Tongue (tissue), 2 donors: ENCODE results near the gene C12orf43. TPM values are rescaled to one million over a fixed set of nuclear protein-coding genes. Genes with fewer than 3 reads are reported as not detected.
A peak's percentile ranks its signal among the peaks of the same experiment; 100 is the strongest.
"Not testable (repeated sequence)": the region's sequence is repeated elsewhere in the genome, so short reads cannot be mapped to it uniquely, and the experiment has no call there.

Experiments used
- DNase-seq: peaks from one replicate; pipeline ENCODE4 v3.0.0-alpha.2; 2015
- total RNA-seq: library from RNA; depleted of rRNA; stranded (reverse); fragments of >200 nt; gene quantifications from one replicate; pipeline ENCODE4 v1.2.3, GENCODE V29; 2014

The C12orf43 gene, protein sequence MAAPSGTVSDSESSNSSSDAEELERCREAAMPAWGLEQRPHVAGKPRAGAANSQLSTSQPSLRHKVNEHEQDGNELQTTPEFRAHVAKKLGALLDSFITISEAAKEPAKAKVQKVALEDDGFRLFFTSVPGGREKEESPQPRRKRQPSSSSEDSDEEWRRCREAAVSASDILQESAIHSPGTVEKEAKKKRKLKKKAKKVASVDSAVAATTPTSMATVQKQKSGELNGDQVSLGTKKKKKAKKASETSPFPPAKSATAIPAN
- total RNA-seq, result 8.9 TPM

GRCh38 chr12:121015825-121016766 is at the start of gene C12orf43:
Gene C12orf43, minus strand, starts transcription at chr12:121016487. Its CDS starts 13 bp downstream, at chr12:121016474.
- peak; percentile 97 for DNase-seq

- no peak for DNase-seq
Measured at GRCh38 chr12:121065345-121065744, 49.1 kb upstream of the C12orf43 start.

DNA sequence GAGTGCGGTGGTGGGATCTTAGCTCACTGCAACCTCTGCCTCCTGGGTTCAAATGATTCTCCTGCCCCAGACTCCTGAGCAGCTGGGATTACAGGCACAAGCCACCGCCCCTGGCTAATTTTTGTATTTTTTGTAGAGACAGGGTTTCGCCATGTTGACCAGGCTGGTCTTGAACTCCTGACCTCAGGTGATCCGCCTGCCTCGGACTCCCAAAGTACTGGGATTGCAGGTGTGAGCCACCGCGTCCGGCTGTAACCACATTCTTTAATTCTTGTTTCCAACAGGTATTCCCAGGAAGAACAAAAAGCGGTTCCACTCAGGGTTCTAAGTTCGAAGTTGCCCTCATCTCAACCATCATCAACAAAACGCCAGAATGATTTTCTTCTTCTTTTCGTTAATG is 48.3 kb upstream of the C12orf43 start:
- DNase-seq, result not testable (repeated sequence)

GRCh38 chr12:121064116-121064515 is 47.8 kb upstream of the C12orf43 start:
- DNase-seq, result no peak

DNA sequence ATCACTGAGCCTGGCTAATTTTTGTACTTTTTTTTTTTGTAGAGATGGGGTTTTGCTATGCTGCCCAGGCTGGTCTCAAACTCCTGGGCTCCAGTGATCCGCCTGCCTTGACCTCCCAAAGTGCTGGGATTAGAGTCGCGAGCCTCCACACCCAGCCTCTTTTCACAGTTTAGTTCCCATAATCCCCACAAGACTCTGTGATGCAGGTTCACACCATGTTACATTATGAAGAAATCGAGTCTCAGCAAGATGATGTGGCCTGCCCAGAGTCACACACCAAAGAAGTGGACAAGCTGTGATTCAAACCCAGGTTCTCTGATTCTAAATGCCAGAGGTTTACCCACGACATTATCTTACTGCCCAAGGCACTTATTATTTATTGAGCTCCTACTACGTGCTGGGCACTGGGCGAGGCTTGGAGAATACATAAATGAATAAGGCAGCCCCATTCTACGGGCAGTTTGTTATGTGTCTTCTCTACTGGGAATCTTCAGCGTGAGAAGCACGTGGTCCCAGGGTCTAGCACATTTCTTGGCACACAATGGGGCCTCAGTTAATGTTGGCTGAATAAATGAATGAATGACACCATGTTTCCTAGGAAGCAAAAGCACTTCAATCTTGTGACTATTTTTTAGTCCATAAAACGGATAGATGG is 46.2 kb upstream of the C12orf43 start:
- no peak for DNase-seq

DNA sequence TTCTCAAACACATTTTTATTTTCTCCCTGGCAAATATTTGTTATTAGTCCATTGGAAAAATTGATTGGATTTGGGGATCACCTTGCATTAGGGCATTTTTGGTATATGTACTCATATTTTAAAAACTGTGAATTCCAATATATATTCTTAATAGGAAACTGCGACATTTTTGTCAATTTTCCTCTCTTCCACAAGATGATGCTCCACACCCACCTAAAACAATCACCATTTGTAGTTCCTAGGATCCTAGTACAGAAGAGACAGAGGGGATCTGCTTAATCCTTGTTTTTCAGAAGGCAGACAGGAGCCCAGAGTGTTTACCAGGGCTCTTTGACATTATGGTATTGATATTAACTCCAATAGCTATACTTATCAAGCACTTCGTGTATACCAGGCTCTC is 45.5 kb upstream of the C12orf43 start:
- peak; percentile 37 for DNase-seq

- DNase-seq, result peak; percentile 62
Measured at GRCh38 chr12:121060149-121061001, 44.1 kb upstream of the C12orf43 start.

DNA sequence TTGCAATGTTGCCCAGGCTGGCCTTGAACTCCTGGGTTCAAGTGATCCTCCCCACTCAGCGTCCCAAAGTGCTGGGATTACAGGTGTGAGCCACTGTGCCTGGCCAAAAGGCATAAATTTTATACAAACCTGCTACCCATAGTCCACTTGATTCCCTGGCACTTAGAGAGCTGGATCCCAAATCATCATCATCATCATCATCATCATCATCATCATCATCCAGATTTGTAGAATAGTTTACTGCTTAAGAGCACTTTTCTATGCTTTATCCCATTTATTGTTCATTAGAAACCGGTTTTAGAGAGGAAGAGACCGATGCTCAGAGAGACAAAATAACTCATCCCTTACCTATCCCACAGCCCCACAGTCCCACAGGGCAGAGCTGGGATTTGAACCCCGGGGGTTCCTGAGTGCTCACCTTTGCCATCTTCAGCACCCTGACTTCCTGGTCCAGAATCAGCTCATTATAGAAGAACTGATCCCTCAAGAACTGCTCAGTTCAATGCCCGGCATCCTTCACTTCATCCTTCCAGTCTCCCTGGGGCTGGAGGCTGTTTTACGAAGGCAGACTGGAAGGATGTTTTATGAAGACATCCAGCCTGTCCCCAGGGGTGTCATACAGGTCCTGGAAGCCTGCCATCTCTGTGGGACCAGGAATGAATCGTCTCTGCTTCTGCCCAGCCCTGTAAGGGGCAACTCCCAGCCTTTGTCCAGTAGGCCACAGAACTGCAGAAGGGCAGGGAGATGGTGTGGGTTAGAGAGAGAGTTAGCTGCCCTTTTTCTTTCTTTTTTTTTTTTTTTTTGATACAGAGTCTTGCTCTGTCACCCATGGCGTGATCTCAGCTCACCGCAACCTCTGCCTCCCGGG is 43.0 kb upstream of the C12orf43 start:
- DNase-seq, result no peak

DNA sequence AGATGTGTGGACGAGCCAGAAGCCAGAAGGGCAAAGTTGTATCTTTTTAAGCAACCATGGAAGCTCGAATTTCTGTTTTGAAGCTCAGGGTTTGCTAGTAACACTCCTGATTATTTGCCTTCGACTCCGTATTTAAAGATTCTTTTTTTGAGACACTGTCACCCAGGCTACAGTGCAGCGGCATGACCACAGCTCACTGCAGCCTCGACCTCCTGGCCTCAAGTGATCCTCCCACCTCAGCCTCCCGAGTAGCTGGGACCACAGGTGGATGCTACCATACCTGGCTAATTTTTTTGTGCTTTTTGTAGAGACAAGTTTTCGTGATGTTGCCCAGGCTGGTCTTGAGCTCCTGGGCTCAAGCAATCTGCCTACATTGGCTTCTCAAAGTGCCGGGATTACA is 41.5 kb upstream of the C12orf43 start:
- DNase-seq, result no peak

DNA sequence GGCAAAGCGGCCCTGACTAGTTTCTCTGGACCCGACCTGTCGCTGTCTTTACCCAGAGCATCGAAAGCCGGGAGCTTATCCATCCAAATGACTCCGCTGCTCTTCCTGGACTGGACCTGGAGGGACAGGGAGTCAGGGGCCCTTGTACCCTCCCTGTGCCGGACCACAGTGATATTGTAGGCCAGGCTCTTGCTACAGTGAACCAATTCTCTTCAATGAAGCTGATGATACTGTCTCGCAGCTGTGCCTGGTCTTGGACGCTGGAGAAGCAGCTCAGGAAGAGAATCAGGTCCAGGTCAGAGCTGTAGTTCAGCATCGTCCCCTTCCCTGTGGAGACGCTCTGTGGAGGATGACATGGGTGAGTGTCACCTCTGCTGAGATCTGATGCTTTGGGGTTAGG is 37.4 kb upstream of the C12orf43 start:
- DNase-seq, result no peak

DNA sequence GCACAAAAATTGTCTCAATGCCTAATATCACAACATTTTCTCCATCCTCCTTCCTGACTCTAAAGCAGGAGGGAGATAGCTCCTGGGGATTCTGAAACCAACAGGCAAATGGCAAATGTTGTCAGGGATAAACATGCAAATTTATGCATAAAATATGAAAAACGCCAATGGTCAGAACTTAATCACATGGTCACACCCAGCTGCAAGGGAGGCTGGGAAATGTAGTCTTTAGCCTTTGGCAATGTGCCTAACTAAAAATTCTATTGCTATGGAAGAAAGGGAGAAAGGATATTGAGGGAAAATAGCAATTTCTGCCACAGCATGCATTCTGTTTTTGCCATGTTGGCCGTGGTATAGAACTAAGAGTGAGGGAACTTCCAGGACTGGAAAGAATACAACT is 34.4 kb upstream of the C12orf43 start:
- no peak for DNase-seq

- DNase-seq, result no peak
Measured at GRCh38 chr12:121048442-121048841, 32.2 kb upstream of the C12orf43 start.

GRCh38 chr12:121047400-121047799 is 31.1 kb upstream of the C12orf43 start:
- not testable (repeated sequence) for DNase-seq

GRCh38 chr12:121043067-121043466 is 26.8 kb upstream of the C12orf43 start:
- DNase-seq, result no peak

GRCh38 chr12:121038861-121039668 is 22.8 kb upstream of the C12orf43 start, which contains the start of gene OASL:
Gene OASL, minus strand, starts transcription at chr12:121039246. Its CDS starts 275 bp downstream, at chr12:121038971.
- DNase-seq, result no peak

GRCh38 chr12:121036810-121037326 is 20.6 kb upstream of the C12orf43 start:
- no peak for DNase-seq

DNA sequence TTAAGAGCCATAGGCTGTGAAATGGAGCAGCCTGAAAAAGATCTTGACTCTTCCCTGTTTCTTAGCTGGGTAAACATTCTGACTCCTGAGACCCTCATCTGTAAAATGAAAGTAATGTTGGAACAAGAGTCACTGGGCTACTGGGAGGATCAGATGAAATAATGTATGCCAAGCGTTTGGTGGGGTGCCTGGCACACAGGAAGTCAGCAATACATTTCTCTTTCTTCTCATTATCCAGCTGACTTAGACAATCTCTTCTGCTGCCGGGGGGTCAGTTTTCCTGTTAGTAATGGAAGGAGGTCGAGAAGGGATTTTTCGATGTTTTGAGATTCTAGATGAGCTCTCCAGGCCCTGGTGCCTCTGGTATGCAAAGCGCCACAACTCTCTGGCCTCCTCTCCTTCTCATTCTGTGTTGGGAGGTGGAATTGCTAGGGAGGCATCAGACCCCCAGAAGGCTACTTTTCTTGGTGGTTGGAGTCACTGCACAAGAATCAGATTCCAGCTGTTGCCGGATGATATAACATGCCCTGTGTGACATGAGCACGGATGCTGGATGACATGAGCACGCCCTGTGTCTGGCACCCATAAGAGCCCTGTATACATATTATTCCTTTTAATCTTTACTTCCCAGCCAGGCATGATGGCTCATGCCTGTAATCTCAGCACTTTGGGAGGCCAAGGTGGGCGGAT is 18.5 kb upstream of the C12orf43 start:
- DNase-seq, result no peak

GRCh38 chr12:121033625-121034349 is 17.5 kb upstream of the C12orf43 start:
- no peak for DNase-seq
